PC-9 (cell line): ENCODE measurements around the gene ATP2C1.

Experiments
- CTCF ChIP-seq: fragments of 200-600 bp; sonication (generic); conservative IDR thresholded peaks from 2 replicates; pipeline ENCODE4 v1.6.1; 2017; ENCODE audit warnings: mixed run types, antibody characterized with exemption, mild to moderate bottlenecking, moderate library complexity
- EZH2 ChIP-seq: fragments of 200-600 bp; sonication (generic); IDR thresholded peaks from 2 replicates; pipeline ENCODE4 v1.8.0; 2017; ENCODE audit warnings: antibody characterized with exemption, low read depth

GRCh38 chr3:131007782-131008181, 113.9 kb downstream of the ATP2C1 start:
- TF ChIP-seq CTCF (no peak), EZH2 (no peak)
